HG03135 (cell line): ENCODE data around the gene MGLL.

Source experiments
- ATAC-seq: cut with Tn5 transposase; IDR thresholded peaks from one replicate; pipeline ENCODE4 v1.9.1; 2021; ENCODE audit warnings: mild to moderate bottlenecking, moderate library complexity; ENCODE audit not compliant: unreplicated experiment

Gene MGLL

GRCh38 chr3:127729556-127730056 is 92.7 kb downstream of the MGLL start:
- ATAC-seq, result no peak

GRCh38 chr3:127728417-127729015 is 93.8 kb downstream of the MGLL start:
- no peak for ATAC-seq

GRCh38 chr3:127726894-127727293 is 95.4 kb downstream of the MGLL start:
- no peak for ATAC-seq

- no peak for ATAC-seq
Observed at GRCh38 chr3:127723011-127723567, 99.2 kb downstream of the MGLL start.

- ATAC-seq, result no peak
Observed at GRCh38 chr3:127722091-127722784, 100.1 kb downstream of the MGLL start.

- ATAC-seq, result no peak
Observed at GRCh38 chr3:127720985-127721935, 101.1 kb downstream of the MGLL start.

GRCh38 chr3:127720161-127720823 is 102.0 kb downstream of the MGLL start:
- no peak for ATAC-seq

GRCh38 chr3:127719369-127719768 is 102.9 kb downstream of the MGLL start:
- ATAC-seq, result no peak

- ATAC-seq, result no peak
Observed at GRCh38 chr3:127718916-127719290, 103.4 kb downstream of the MGLL start.

GRCh38 chr3:127718245-127718915 is 103.9 kb downstream of the MGLL start:
- no peak for ATAC-seq

GRCh38 chr3:127717357-127718244 is 104.7 kb downstream of the MGLL start:
- no peak for ATAC-seq

- no peak for ATAC-seq
Observed at GRCh38 chr3:127716384-127716783, 105.9 kb downstream of the MGLL start.

- ATAC-seq, result no peak
Observed at GRCh38 chr3:127715532-127715931, 106.8 kb downstream of the MGLL start.

GRCh38 chr3:127714866-127715265 is 107.4 kb downstream of the MGLL start:
- ATAC-seq, result no peak

GRCh38 chr3:127714125-127714571 is 108.2 kb downstream of the MGLL start:
- ATAC-seq, result no peak

GRCh38 chr3:127712881-127713771 is 109.2 kb downstream of the MGLL start:
- ATAC-seq, result no peak

GRCh38 chr3:127712461-127712860 is 109.9 kb downstream of the MGLL start:
- ATAC-seq, result no peak

GRCh38 chr3:127711896-127712295 is 110.4 kb downstream of the MGLL start:
- ATAC-seq, result no peak
